RPMI7951 (cell line): ENCODE data around the gene POFUT2. TPM values are rescaled to one million over a fixed set of nuclear protein-coding genes. Genes with fewer than 3 reads are reported as not detected.
"Not testable (repeated sequence)": the region's sequence is repeated elsewhere in the genome, so short reads cannot be mapped to it uniquely, and the experiment has no call there.

Experiments used
- DNase-seq: peaks from one replicate; pipeline ENCODE4 v3.0.0-alpha.2; 2012; ENCODE audit warnings: low read depth
- total RNA-seq: library from RNA; depleted of rRNA; stranded (reverse); fragments of >200 nt; shearing (Covaris generic); gene quantifications from 2 replicates; pipeline ENCODE4 v1.2.3, GENCODE V29; 2014

POFUT2 gene
- total RNA-seq, 1 experiment from 2014 or later = 24.6 TPM

- DNase-seq = no peak
These were observed 22.8 kb upstream of the POFUT2 start for GRCh38 chr21:45310459-45310858.

GRCh38 chr21:45309987-45310381 is 22.3 kb upstream of the POFUT2 start:
- no peak for DNase-seq

- peak; percentile 71 for DNase-seq
These were observed 21.6 kb upstream of the POFUT2 start for GRCh38 chr21:45309069-45309986.

DNA sequence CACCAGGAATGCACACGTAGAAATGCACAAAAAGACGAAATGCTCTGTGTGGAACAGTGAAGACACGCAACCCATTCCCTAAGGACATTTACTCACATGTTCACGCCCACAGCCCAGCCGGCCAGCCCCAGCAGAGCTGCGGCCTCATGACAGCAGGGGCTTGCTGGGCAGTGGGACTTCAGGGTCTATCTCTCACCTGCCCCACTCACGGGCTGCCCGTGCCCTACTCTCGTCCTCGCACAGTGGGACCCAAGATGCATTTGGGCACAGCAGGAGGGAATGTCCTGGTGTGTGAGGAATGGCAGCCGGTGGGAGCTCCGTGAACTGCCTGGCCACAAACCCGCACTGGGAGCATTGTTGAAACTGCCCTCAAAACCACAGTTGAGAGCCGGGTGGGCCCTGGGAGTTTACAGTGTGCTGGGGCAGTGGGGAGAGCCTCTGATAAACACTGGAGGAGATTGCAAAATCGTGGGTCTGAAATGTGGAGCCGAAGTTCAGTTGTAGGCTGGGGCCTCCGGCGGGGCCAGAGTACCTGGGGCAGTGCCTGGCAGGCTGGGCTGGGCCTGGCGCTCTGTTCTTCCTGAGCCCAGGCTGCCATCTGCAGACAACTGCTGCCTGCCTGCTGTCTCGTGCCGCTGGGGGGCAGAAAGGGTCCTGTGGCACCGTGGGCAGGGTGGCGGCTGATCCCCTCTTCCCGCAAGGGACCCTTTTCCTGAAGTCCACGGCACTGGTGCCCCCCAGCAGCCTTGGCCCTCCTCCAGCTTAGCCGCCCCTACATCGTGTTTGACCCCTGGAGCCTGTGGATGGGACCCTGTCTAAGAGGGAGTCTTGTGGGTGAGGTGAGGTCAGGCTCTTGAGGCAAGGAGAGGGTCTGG is 20.7 kb upstream of the POFUT2 start:
- DNase-seq = peak; percentile 93

DNA sequence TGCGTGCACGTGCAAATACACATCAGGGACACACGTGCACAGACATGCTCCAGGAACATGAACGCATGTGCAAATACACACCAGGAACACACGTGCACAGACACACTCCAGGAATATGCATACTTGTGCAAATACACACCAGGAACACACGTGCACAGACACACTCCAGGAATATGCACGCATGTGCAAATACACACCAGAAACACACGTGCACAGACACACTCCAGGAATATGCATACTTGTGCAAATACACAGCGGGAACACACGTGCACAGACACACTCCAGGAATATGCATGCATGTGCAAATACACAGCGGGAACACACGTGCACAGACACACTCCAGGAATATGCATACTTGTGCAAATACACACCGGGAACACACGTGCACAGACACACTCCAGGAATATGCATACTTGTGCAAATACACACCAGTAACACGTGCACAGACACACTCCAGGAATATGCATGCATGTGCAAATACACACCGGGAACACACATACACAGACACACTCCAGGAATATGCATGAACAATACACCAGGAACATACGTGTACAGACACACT is 20.0 kb upstream of the POFUT2 start:
- not testable (repeated sequence) for DNase-seq

- peak; percentile 95 for DNase-seq
These were observed 19.3 kb upstream of the POFUT2 start for GRCh38 chr21:45306832-45307571.

DNA sequence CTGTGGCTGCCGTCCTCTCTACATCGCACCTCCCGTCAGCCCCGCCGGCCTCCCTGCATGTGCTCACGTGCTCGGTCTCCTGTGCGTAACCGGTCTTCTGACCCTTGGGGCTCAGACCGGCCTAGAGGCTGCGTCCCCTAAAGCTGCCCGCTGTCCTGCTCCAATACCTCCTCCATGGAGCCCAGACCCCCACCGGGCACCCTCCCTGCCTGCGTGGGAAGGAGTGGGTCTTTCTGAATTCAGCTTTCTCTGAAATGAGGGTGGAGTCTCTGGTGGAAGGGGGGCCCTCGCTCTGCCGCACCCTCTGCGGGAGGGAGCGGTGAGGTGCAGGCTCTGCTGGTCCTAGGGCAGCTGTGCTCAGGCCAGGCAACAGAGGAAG is 18.7 kb upstream of the POFUT2 start:
- no peak for DNase-seq

DNA sequence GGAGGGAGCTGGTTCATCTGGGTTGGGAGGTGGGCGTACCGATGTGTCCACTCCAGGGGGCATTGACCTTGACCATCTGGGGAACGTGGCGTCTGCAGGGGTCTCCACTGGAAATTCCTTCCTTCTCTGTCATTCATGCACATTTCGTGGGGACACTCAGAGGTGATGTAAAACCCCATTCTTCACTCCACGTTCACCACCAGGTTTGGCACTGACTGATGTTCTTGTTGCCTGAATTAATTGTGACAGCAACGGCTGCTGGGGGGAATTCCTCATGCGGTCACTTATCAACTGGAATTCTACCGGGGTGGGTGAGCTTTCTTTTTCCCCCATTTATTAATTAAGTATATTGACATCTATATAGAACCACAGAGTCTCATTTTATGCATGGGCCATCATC is 18.1 kb upstream of the POFUT2 start:
- DNase-seq = no peak

DNA sequence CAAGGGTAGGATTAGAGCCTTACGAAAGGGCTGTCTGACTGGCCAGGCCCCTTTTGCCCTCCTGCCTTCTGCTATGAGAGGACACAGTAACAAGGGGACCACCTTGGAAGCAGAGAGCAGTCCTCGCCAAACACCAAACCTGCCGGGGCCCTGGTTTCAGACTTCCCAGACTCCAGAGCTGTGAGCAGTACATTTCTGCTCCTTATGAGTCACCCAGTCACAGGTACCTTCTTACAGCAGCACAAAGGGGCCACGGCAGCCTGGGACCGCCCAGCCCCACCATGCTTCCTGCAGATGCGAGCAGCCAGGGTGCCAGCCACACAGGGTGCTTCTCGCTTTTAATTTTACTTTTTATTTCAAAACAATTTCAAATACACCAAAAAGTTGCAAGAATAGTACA is 17.2 kb upstream of the POFUT2 start:
- DNase-seq = no peak

DNA sequence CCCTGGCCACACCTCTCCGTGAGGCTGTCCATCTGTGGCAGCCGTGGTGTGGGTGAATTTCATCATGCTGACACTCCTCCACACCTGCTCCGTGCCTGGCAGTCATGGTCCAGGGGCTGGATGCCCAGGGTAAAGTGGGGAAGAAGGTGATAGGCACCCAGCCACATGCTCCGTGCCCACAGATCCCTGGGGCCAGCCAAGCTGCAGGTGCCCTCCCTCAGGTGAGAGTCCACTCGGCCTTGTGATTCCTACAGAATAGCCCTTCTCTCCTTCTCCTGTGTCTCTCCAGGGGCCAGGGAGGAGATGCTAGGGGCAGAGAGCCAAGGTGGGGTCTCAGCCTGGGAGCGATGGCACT is 16.8 kb upstream of the POFUT2 start:
- no peak for DNase-seq

GRCh38 chr21:45303751-45304475 is 16.2 kb upstream of the POFUT2 start:
- DNase-seq = no peak

DNA sequence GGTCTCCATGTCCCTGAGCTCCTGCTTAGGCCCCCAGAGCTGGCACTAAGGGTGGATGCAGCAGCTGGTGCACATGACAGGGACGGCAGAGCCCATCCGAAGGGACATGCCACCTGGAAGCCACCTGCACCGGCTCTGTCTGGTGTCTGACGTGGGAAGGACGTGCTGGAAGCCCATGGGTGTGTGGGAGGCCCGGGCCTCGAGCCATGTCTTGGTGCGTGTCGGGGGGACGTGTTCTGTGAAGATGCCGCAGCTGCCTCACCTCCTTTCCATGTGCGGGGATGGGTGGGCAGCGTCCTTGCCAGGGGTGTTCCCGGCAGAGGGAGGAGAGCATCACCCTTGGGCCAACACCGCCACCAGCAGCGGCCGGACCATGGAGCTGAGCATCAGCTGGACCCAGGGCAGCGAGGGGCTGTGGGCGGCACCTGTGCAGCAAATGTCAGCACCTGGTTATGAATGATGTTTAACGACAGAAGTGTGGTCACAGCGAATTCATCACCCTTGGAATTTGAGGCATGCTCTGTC is 15.5 kb upstream of the POFUT2 start:
- no peak for DNase-seq

GRCh38 chr21:45302082-45303061 is 14.7 kb upstream of the POFUT2 start:
- DNase-seq = no peak

- no peak for DNase-seq
These were observed 13.9 kb upstream of the POFUT2 start for GRCh38 chr21:45301521-45302081.

DNA sequence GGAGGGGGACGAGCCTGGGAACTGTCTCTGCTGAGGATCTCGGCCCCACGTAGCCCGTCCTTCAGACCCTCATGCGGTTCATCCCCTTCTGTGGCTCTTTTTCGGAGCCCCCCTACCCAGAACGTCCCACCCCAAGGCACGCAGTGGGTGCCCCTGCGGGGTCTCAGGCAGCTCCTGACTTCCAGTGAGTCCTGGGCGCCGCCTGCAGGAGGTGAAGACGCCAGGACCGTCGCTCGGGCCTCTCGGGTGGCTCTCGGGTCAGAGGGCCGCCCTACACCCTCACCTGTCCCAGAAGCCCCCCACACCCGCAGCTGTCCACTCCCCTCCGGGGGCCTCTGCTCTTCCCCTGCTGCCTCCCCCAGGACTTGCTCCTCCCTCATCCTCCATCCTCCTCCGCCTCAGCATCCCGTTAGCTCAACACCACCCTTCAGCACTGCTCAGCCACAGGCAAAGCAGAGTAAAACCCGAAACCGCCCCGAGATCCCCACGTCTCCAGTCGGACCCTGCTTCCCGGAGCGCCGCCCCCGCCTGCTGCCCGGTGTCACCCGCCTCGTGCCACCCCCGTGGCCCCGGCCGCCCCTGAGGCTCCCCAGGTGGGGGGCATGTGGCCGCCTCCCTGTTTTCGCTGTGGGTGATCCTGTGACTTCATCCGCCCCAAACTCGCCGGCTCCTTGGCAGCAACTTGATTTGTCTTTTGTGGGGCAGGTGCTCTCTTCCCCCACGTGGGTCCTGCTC is 13.3 kb upstream of the POFUT2 start:
- DNase-seq = no peak

GRCh38 chr21:45299864-45300785 is 12.4 kb upstream of the POFUT2 start:
- DNase-seq = peak; percentile 79
